ENCODE data around the gene RRP7A.
"Not testable (repeated sequence)": the region's sequence is repeated elsewhere in the genome, so short reads cannot be mapped to it uniquely, and the experiment has no call there.

GRCh38 chr22:42535082-42535731, 15.6 kb upstream of the RRP7A start:
- not testable (repeated sequence) for TF ChIP-seq CTCF, POLR2A (IDR thresholded peaks at IDR 0.05)

Data from thyroid gland (tissue), 4 donors.